SK-N-MC (cell line): Measurements from ENCODE around the gene SYT6.

ENCODE experiments used
- EZH2 ChIP-seq: fragments of 200-600 bp; sonication (generic); IDR thresholded peaks from one replicate; pipeline ENCODE4 v1.6.1; 2017; ENCODE audit warnings: antibody characterized with exemption
- FOXP2 ChIP-seq: optimal IDR thresholded peaks from 2 replicates; pipeline ENCODE3; 2011; ENCODE audit warnings: mild to moderate bottlenecking, moderate library complexity; ENCODE audit not compliant: insufficient read depth; ENCODE audit errors: extremely low read length, control extremely low read depth
- POLR2AphosphoS5 ChIP-seq: IDR thresholded peaks from 2 replicates; pipeline ENCODE4 v1.6.1; 2012; ENCODE audit warnings: mild to moderate bottlenecking, low read depth, low read length, borderline replicate concordance

GRCh38 chr1:114094675-114095074 is 59.0 kb downstream of the SYT6 start:
- no peak for TF ChIP-seq POLR2AphosphoS5
- TF ChIP-seq EZH2 = no peak
- no peak for TF ChIP-seq FOXP2
